Kidney glomerular epithelial cell (primary cell): ENCODE results near the gene CDCA8.
"Not testable (repeated sequence)": the region's sequence is repeated elsewhere in the genome, so short reads cannot be mapped to it uniquely, and the experiment has no call there.

Source experiments
- DNase-seq: peaks from one replicate; lab custom pipeline; 2025; lab: John Stamatoyannopoulos, UW

The CDCA8 gene

GRCh38 chr1:37673920-37674319 is 18.4 kb upstream of the CDCA8 start:
- no peak for DNase-seq

GRCh38 chr1:37676281-37677142 is 15.8 kb upstream of the CDCA8 start:
- DNase-seq = no peak

GRCh38 chr1:37677143-37677439 is 15.2 kb upstream of the CDCA8 start:
- no peak for DNase-seq

- no peak for DNase-seq
Observed at GRCh38 chr1:37677808-37678207, 14.5 kb upstream of the CDCA8 start.

GRCh38 chr1:37680933-37681332 is 11.4 kb upstream of the CDCA8 start:
- no peak for DNase-seq

- peak; percentile 29 for DNase-seq
Observed at GRCh38 chr1:37682334-37682987, 9.9 kb upstream of the CDCA8 start.

GRCh38 chr1:37684182-37684581 is 8.1 kb upstream of the CDCA8 start:
- DNase-seq = not testable (repeated sequence)

- no peak for DNase-seq
Observed at GRCh38 chr1:37685722-37686121, 6.6 kb upstream of the CDCA8 start.

GRCh38 chr1:37687764-37688163 is 4.6 kb upstream of the CDCA8 start:
- DNase-seq = not testable (repeated sequence)

GRCh38 chr1:37688926-37689325 is 3.4 kb upstream of the CDCA8 start:
- no peak for DNase-seq

GRCh38 chr1:37691497-37692077 is 729 bp upstream of the CDCA8 start:
- DNase-seq = no peak

- no peak for DNase-seq
Observed at GRCh38 chr1:37692834-37693175, 489 bp downstream of the CDCA8 start.

GRCh38 chr1:37697090-37697489 is 4.8 kb downstream of the CDCA8 start:
- no peak for DNase-seq

GRCh38 chr1:37697737-37698136 is 5.4 kb downstream of the CDCA8 start:
- no peak for DNase-seq

GRCh38 chr1:37699147-37699546 is 6.8 kb downstream of the CDCA8 start:
- no peak for DNase-seq

- DNase-seq = no peak
Observed at GRCh38 chr1:37701051-37701450, 8.7 kb downstream of the CDCA8 start.

- DNase-seq = no peak
Observed at GRCh38 chr1:37703061-37703460, 10.7 kb downstream of the CDCA8 start.

GRCh38 chr1:37704966-37705365 is 12.7 kb downstream of the CDCA8 start:
- no peak for DNase-seq

GRCh38 chr1:37705399-37705798 is 13.1 kb downstream of the CDCA8 start:
- no peak for DNase-seq

- no peak for DNase-seq
Observed at GRCh38 chr1:37708471-37708870, 16.2 kb downstream of the CDCA8 start.

- no peak for DNase-seq
Observed at GRCh38 chr1:37714226-37714625, 21.9 kb downstream of the CDCA8 start.

GRCh38 chr1:37714689-37715088 is 22.4 kb downstream of the CDCA8 start:
- no peak for DNase-seq

- DNase-seq = no peak
Observed at GRCh38 chr1:37716321-37716720, 24.0 kb downstream of the CDCA8 start.
